GM10248 (cell line): ENCODE data around the gene CLBA1.

Experiments used
- CTCF ChIA-PET: fragments of 300-600 bp; sonication (Branson Sonifier 250); formaldehyde crosslinking; extraction: SDS; loops from one replicate; lab custom pipeline; 2021; ENCODE audit warnings: antibody characterized with exemption; lab: Yijun Ruan, JAX
- POLR2A ChIA-PET: fragments of 350-650 bp; sonication (Branson Sonifier 250); formaldehyde crosslinking; extraction: SDS; loops from one replicate; lab custom pipeline; 2020; ENCODE audit warnings: antibody characterized with exemption; lab: Yijun Ruan, JAX
- DNase-seq: peaks from one replicate; pipeline ENCODE4 v3.0.0; 2012; ENCODE audit errors: extremely low spot score
- CTCF ChIP-seq: IDR thresholded peaks from 2 replicates; pipeline ENCODE4 v1.5.1; 2012; ENCODE audit warnings: mild to moderate bottlenecking, low read depth; ENCODE audit errors: extremely low read depth, missing control alignments, control extremely low read depth

Gene CLBA1

GRCh38 chr14:105021656-105022275 lies 36.2 kb downstream of the CLBA1 start:
- ChIA-PET CTCF (interaction anchor here (0.8 to 4.9 kb wide), 4 partner anchors 9 to 23 kb away, joined by 3 to 30 read pairs (median 4); no protein-coding TSS in a partner anchor), POLR2A (interaction anchor here (0.6 kb wide), 1 partner anchor 36 kb away, joined by 3 read pairs; no protein-coding TSS in a partner anchor)
- no peak for DNase-seq
- TF ChIP-seq CTCF: peak; percentile 33

- TF ChIP-seq CTCF: no peak
- ChIA-PET POLR2A (no interaction called here), CTCF (interaction anchor here (1.0 to 4.9 kb wide), 2 partner anchors 23 kb away, joined by 3 to 30 read pairs; no protein-coding TSS in a partner anchor)
- no peak for DNase-seq
These were observed 36.7 kb downstream of the CLBA1 start for GRCh38 chr14:105022276-105022670.

GRCh38 chr14:105023144-105023543 lies 37.6 kb downstream of the CLBA1 start:
- no peak for DNase-seq
- POLR2A ChIA-PET: no interaction called here
- no peak for TF ChIP-seq CTCF
- CTCF ChIA-PET: interaction anchor here (1.0 kb wide), 2 partner anchors 22 to 23 kb away, joined by 3 read pairs; no protein-coding TSS in a partner anchor

- no peak for TF ChIP-seq CTCF
- no peak for DNase-seq
- CTCF ChIA-PET: no interaction called here
- POLR2A ChIA-PET: no interaction called here
These were observed 38.3 kb downstream of the CLBA1 start for GRCh38 chr14:105023791-105024480.

- POLR2A ChIA-PET: no interaction called here
- TF ChIP-seq CTCF: no peak
- CTCF ChIA-PET: interaction anchor here (1.0 to 3.3 kb wide), 3 partner anchors 11 to 49 kb away, joined by 3 to 24 read pairs (median 7); no protein-coding TSS in a partner anchor
- no peak for DNase-seq
These were observed 39.8 kb downstream of the CLBA1 start for GRCh38 chr14:105025429-105025828.

- peak; percentile 66 for DNase-seq
- ChIA-PET POLR2A (no interaction called here), CTCF (interaction anchor here (1.0 to 3.3 kb wide), 4 partner anchors 9 to 50 kb away, joined by 3 to 24 read pairs (median 5); no protein-coding TSS in a partner anchor)
- TF ChIP-seq CTCF: no peak
These were observed 40.6 kb downstream of the CLBA1 start for GRCh38 chr14:105026033-105026785.
